K562 (cell line): ENCODE data around the gene CEP128.

Experiments used
- FOXA1 ChIP-seq: fragments of 450-650 bp; IDR thresholded peaks from 2 replicates; pipeline ENCODE4 v1.6.1; 2016; ENCODE audit warnings: mild to moderate bottlenecking, borderline replicate concordance
- POLR2AphosphoS5 ChIP-seq: IDR thresholded peaks from 2 replicates; pipeline ENCODE4 v1.6.1; 2011; ENCODE audit warnings: mild to moderate bottlenecking, low read depth, low read length, moderate library complexity; ENCODE audit not compliant: control insufficient read depth, insufficient read depth
- SRF ChIP-seq, 2 experiments: fragments of 250-450, 450-650 bp in 1 of 2; sonication (Bioruptor Pico) in 1 of 2; sonication (generic) in 1 of 2; formaldehyde crosslinking; IDR thresholded peaks; 2 replicates each; pipeline versions ENCODE4 v1.5.0 to v1.5.1; 2020 to 2022; ENCODE audit warnings: mild to moderate bottlenecking in 1 of 2, missing genetic modification reagents in 1 of 2
- ZBED1 ChIP-seq: IDR thresholded peaks from 2 replicates; pipeline ENCODE4 v1.6.1; 2014
- ZNF217 ChIP-seq: sonication (generic); formaldehyde crosslinking; IDR thresholded peaks from 2 replicates; pipeline ENCODE4 v1.8.0; 2022; ENCODE audit warnings: mild to moderate bottlenecking, missing genetic modification reagents

- TF ChIP-seq ZNF217 (CRISPR knock-in tag) = no peak
- no peak for TF ChIP-seq FOXA1
- no peak for TF ChIP-seq SRF (CRISPR knock-in tag; IDR thresholded peaks at IDR 0.05)
- no peak for TF ChIP-seq POLR2AphosphoS5
- TF ChIP-seq ZBED1 = no peak
Measured at GRCh38 chr14:80955416-80955941, 13.9 kb upstream of the CEP128 start, which contains the start of gene TSHR.
